Adipose tissue (tissue), 3 donors: ENCODE results near the gene DISP3. TPM values are rescaled to one million over a fixed set of nuclear protein-coding genes. Genes with fewer than 3 reads are reported as not detected.

Experiments used
- H3K27ac ChIP-seq: one replicate; pipeline ENCODE4 v1.5.1; 2013; ENCODE audit warnings: low read depth, low read length
- WGBS, 3 donors: extraction: QIAGEN DNeasy Blood & Tissue Kit; methylation state at CpG; one replicate each; pipeline ENCODE4 v1.1.7; 2013; 5-methylcytosine and 5-hydroxymethylcytosine counted together
- polyA plus RNA-seq, 3 donors: library from polyadenylated mRNA; stranded (reverse); fragments of 200-250 nt; gene quantifications; one replicate each; pipeline ENCODE4 v1.2.3, GENCODE V29; 2013
- donor health status: healthy with polysubstance abuse.
- donor health status: Bipolar disorder and iron deficiency.
- donor health status: healthy.

The DISP3 gene
- polyA plus RNA-seq, 3 donors = 0.01 to 0.12 TPM; not detected in 1

GRCh38 chr1:11531314-11531870 is 52.4 kb downstream of the DISP3 start:
- H3K27ac ChIP-seq = no peak overlapping the region
- 57 to 76% (median 75%) methylated on average over 19 of the region's 19 CpGs for WGBS, 3 donors

DNA sequence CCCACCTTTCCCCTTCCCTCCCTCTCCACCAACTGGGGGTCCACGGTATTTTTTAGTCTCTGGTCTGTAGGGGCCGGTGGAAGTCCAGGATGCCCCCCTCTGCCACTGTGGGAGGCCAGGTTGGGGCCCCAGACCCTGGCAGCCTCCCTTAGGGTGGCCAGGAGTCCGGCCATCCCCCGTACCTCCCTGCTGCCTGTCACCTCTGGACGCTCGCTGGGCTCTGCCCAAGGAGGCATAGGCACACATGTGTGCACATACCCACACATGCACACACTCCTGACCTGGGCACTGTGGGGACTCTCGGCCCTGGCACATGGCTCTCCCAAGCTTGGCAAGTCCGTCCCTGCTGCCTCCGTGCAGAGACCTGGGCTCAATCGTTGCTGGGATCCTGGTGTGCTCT is 53.0 kb downstream of the DISP3 start:
- 76 to 89% (median 81%) methylated on average over 9 to 10 of the region's 10 CpGs for WGBS, 3 donors
- no peak overlapping the region for H3K27ac ChIP-seq

DNA sequence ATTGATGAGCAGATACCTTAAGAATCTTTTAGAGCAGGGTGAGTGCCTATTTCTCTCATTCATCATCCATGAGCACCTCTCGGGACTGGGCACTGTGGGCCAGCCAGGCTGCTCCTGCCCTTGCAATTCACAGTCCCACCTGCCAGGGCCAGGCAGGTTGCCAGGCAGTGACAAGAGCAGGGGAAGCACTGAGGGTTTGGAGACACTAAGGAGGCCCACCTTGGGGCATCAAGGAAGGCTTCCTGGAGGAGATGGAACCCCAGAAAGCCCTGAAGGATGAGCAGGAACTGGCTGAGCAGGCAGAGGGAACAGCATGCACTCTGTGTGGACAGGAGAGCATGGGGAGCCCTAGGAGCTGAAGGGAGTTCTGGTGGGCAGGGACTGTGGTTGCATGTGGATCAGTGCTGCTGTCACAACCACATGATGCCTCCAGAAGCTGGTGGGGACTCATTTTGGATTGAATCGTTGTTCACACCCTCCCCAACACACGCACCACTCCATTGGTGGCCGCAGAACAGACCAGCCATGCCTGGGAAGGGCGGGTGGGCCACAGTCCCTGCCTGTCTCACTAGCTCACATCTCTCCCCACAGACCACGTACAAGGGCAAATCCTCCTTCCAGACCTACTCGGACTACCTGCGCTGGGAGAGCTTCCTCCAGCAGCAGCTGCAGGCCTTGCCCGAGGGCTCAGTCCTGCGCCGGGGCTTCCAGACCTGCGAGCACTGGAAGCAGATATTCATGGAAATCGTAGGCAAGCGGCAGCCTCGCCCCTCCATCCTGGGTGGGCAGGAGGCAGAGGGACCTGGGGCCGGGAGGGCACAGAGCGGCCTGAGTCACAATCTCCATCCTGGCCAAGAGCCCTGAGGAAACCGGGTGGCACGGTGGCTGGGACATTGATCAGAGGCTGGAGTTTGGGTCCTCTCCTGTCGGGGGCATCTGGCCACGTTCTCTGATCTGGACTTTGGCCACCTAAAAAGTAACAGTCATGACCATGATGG is 55.1 kb downstream of the DISP3 start:
- no peak overlapping the region for H3K27ac ChIP-seq
- 86 to 90% (median 88%) methylated on average over 21 of the region's 21 CpGs for WGBS, 3 donors

DNA sequence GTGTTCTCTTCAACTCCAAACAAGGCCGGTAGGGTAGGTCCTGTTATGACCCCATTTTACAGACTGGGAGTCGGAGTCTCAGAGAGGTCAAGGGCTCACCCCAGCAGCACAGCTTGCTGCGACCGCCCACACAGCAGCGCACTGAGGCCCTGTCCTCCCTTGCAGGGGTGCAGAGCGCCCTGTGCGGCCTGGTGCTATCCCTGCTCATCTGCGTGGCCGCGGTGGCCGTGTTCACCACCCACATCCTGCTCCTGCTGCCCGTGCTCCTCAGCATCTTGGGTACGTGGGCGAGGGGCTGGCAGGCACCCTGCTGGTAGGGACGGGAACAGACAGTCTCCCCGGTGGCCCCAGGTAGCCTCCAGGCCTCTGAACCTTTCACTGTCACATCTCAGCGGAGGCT is 55.9 kb downstream of the DISP3 start:
- WGBS, 3 donors = 86 to 88% (median 87%) methylated on average over 17 of the region's 17 CpGs
- H3K27ac ChIP-seq = no peak overlapping the region

GRCh38 chr1:11535316-11535715 is 56.4 kb downstream of the DISP3 start:
- H3K27ac ChIP-seq = no peak overlapping the region
- 78 to 94% (median 90%) methylated on average over 9 to 12 of the region's 12 CpGs for WGBS, 3 donors

GRCh38 chr1:11535761-11536572 is 57.0 kb downstream of the DISP3 start:
- H3K27ac ChIP-seq = no peak overlapping the region
- 88 to 89% (median 88%) methylated on average over 33 of the region's 33 CpGs for WGBS, 3 donors

DNA sequence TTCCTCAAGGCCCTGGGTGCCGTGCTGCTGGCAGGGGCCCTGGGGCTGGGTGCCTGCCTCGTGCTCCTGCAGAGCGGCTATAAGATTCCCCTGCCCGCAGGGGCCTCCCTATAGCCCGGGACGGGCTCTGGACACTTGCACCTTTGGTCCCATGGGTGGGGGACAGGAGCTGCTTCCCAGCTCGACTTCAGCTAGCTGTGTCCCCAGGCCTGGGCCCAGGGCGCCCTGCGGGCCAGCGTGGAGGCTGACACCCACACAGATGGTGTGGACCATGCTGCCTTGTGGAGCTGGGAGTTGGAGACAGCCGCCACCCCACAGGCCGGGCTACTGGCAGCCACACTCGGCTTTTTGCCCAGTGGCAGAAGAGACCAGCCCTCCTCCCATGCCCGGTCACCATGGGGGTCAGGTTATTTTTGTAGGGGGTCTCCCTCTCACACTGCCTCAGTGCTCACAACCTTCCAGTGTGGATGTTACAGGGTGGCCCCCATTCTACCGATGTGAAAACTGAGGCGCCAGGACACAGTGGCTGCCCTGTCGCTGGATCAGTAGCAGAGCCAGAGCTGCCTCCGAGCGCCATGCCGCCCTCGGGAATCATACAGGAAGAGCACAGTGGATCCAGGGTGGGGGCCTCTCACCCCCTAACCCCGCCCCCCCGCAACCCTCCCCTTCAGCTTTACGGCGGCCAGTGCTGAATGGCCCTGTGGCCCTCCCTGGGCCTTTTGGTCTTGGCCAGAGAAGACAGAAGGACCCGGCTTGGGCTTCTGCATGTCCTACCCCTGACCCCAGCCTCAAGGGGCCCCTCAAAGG is 57.8 kb downstream of the DISP3 start:
- no peak overlapping the region for H3K27ac ChIP-seq
- 76 to 84% (median 80%) methylated on average over 25 to 26 of the region's 26 CpGs for WGBS, 3 donors

DNA sequence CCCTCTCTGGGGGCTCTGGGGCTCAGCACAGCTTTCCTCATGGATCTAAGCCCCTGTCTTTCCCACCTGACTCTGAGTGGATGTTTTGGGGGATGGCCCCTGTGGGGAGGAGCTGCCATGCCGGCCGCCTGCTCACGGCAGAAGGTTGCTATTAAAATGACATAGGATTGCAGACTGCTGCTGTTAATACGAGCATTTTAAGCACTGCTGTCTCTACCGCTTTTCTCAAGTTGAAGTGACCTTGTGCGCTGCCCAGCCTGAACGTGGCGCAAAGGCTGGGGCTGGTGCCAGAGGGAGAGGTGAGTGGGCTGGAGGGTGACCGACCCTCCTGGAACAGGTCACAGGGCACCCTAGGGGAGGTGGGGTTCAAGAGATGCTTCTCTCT is 58.4 kb downstream of the DISP3 start:
- WGBS, 3 donors = 65 to 74% (median 71%) methylated on average over 9 of the region's 9 CpGs

DNA sequence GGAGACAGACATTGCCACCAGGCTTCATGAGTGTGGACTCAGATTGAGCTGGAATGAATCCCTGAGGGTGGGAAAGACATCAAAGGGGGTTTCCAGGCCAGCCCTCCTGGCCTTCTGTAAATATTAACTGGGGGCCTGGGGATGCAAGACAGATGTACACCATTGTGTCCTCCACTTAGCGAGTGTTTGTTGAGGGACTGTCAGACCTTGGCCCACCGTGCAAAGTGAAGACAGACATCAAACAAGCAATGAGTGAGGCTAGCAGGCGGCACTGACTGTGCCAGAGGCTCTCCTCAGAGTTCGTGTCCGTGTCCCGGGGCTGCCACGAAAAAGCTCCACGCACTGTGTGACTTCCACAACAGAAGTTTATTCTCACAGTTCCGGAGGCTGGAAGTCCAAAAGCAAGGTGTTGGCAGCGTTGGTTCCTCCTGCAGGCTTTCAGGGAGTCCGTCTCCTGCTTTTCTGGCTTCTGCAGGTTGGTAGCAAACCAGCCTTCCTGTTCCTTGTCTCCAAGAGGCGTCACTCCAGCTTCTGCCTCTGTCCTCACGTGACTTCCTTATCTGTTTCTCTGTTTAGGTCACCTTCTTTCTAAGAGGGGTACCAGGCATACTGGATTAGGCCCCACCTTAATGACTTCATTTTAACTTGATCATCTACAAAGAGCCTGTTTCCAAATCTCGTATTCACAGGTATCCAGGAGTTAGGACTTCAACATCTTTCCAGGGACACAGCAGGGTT is 59.1 kb downstream of the DISP3 start:
- 70 to 82% (median 81%) methylated on average over 14 of the region's 14 CpGs for WGBS, 3 donors
- no peak overlapping the region for H3K27ac ChIP-seq

More for the DNA sequence above, 58.4 kb downstream of the DISP3 start:
- no peak overlapping the region for H3K27ac ChIP-seq

GRCh38 chr1:11538886-11539285 is 59.9 kb downstream of the DISP3 start:
- 68 to 76% (median 75%) methylated on average over 9 of the region's 9 CpGs for WGBS, 3 donors
- H3K27ac ChIP-seq = no peak overlapping the region

DNA sequence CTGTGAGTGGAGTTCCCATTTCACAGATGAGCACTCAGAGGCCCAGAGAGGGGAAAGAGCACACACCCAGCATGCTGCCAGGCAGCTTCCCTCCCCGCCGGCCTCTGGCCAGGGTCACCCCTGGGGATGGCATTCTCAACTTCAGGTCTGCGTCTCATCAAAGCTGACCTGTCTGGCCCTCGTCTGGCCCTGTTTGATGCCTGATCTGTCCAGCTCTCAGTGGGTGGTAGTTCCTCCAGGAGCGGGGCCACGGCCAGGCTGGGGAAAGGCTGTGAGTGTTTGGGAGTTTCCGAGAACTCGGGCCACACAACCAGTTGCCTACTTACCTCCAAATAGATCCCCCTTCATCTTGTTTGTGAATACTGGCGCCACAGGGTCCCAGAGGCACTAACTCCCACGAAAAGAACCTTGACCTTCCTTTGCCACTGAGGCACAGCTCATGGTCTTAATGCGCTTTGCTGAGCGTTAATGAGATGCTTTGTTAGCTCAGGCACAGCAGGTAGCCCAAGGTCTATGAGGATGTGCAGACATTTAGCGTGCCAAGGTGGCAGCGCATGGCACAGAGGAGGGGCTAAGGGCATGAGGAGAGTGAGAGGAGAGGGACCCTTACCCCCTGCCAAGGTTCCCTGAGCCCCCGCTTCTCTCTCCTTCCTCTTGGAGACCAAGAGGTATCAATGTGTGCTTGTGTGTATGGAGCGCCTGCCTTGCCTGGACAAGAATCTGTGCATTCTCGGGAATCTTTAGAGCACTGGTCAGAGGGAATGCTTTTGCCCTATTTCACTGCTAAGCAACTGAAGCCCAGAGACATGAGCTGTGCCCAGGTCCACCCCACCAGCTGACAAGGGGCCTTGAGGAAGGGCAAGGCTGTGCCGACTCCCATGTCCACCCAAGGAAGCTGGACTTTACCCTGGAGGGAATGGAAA is 61.2 kb downstream of the DISP3 start:
- WGBS, 3 donors = 48 to 58% (median 49%) methylated on average over 18 of the region's 18 CpGs
- no peak overlapping the region for H3K27ac ChIP-seq

DNA sequence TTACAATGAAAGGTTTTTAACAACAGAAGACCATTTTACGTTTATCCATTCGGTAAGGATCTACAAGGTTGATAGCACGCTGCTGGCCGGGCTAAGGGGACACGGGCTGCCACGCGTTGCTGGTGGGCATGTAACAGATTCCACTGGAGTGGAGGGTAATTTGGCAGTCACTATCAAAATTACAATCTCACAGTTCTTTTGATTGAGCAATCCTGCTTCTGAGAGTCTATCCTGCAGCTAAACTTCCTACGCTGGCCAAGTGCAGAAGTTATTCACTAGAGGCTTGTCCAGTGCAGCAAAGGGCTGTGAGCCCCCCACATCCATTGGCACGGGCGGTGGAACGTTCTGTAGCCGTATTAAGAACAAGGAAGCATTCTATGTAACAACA is 61.8 kb downstream of the DISP3 start:
- WGBS, 3 donors = 58 to 82% (median 69%) methylated on average over 12 of the region's 12 CpGs

DNA sequence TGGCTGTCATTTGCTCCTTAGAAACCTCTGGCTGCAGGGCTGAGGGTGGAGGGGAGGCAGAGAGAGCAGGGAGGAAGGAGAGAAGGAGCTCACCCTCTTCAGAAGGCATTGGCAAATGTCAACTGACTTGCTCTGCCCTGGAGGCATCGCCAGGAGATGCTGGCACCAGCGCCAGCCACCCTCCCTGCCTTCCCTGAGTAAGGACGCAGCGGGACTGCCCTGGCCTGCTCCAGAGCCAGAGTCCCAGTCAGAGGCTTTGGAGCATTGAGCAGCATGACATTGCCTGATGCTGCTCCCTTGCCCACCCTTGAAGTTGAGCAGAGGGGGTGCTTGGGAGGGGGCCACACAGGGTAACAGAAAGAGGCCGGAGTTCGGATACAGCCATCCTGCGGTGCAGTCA is 62.3 kb downstream of the DISP3 start:
- H3K27ac ChIP-seq = no peak overlapping the region
- 78 to 87% (median 82%) methylated on average over 7 of the region's 7 CpGs for WGBS, 3 donors

More for the DNA sequence above, 61.8 kb downstream of the DISP3 start:
- no peak overlapping the region for H3K27ac ChIP-seq

DNA sequence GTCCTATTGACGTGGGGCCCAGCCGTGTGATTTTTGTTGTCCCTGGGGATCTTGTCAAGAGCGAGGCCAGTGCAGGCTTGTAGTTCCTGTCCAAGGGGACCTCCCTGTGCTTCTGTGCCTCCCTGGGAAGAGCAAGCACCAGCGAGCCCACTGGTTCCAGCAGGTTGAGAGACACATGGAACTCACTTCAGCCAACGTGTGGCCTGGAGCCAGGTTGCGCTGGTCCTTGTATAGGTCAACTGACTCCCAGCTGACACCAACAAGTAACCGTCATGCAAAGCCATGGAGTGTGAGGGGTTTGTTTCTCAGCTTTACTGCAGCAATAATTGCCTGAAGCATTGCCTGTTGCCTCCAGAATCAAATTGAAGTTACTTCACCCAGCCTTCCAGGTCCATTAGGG is 63.0 kb downstream of the DISP3 start:
- H3K27ac ChIP-seq = no peak overlapping the region
- 46 to 75% (median 60%) methylated on average over 7 of the region's 7 CpGs for WGBS, 3 donors

DNA sequence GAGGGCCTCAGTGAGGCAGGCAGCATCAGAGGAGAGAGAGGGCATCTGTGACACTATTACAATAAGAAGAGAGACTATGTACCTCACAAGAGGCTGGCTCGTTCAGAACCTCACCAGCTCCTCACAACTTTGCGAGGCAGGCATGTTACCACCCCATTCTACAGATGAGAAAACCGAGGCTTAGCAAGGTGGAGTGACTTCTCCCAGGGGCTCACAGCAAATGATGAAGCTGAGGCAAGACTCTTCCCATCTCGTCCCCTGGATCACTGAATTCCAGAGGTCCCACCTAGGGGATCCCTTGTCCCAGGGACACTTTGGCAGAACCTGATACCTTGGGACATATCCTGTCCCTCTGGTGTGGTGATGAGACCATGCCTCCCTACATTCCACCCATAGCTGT is 64.4 kb downstream of the DISP3 start:
- no peak overlapping the region for H3K27ac ChIP-seq
- WGBS, 3 donors = 53 to 70% (median 69%) methylated on average over 4 of the region's 4 CpGs

- 68 to 88% (median 86%) methylated on average over 2 of the region's 2 CpGs for WGBS, 3 donors
- H3K27ac ChIP-seq = no peak overlapping the region
Measured at GRCh38 chr1:11543796-11544195, 64.8 kb downstream of the DISP3 start.

DNA sequence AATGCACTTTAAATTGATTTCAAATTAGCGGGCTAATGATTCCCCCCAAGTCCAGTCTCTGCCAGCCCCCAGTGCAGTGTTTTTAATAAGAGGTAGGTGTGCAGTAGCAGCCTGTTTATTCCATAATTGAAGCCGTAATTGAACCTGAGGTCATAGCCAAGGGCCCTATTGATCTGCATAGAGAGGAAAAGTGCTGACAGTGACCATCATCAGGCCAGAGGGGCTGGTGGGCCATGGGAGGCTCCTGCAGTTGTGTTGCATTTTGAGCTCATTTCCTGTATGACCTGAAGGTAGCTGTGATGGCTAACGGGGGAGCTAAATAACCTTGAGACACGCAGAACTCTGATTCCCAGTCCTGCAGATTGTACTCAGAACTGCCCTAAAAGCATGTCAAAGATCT is 67.5 kb downstream of the DISP3 start:
- WGBS, 3 donors = 57 to 65% (median 62%) methylated on average over 4 of the region's 4 CpGs
- H3K27ac ChIP-seq = no peak overlapping the region
